DMS 273 (cell line): Measurements from ENCODE around the gene BAZ2B.

ENCODE experiments used
- DNase-seq: peaks from one replicate; lab custom pipeline; 2025; ENCODE audit not compliant: unreplicated experiment; lab: John Stamatoyannopoulos, UW

BAZ2B gene

GRCh38 chr2:159270744-159271379 is 345.5 kb downstream of the BAZ2B start:
- DNase-seq = no peak
